Inflammatory macrophage treated with lipopolysaccharide for 4 hours (primary cell): ENCODE results near the gene SNX13.
A peak's percentile ranks its signal among the peaks of the same experiment; 100 is the strongest.

Experiments used
- DNase-seq: peaks from one replicate; pipeline ENCODE4 v3.0.0-alpha.2; 2020

SNX13 gene

GRCh38 chr7:17943006-17943405 lies 2.7 kb upstream of the SNX13 start:
- no peak for DNase-seq

DNA sequence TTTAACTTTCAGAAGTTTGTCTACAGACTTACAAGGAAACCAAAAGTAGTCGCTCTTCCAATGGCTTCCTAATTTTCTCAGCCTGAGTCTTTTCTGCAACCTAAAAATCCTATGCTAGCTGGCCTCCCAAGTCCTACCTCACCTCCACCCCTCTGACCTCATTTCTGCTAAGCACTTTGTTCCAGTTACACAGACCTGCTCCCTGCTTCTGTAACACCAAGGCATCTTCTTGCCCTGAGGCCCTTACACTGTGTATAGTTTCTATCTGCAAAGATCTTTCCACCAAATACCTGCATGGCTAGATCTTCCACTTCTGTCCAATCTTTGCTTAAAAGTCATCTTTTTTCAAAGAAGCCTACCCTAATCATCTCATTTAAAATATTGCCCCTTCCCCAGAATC lies 1.9 kb upstream of the SNX13 start:
- DNase-seq, result no peak

- DNase-seq, result no peak
Measured at GRCh38 chr7:17940951-17941431, 697 bp upstream of the SNX13 start.

GRCh38 chr7:17939606-17940301 lies 540 bp downstream of the SNX13 start:
- peak; percentile 39 for DNase-seq

DNA sequence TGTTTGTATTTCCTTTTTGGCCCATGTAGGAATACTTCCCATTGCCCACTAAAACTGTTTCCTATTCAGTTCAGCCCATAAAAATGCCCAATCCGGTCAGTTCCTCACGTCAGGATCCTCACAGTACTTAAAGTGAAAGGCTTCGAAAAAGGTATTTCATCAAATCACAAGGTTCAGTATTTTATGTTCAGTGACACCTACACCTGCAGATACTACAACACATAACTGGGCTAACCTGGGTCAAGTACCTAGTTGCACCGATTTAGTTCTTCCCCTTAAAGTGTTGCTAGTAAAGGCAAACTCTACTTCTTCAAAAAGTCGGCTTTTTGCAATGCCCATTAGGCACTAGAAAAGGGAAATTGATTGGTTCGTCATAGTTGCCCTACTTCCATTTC lies 1.1 kb downstream of the SNX13 start:
- peak; percentile 69 for DNase-seq

- no peak for DNase-seq
Measured at GRCh38 chr7:17937506-17938120, 2.7 kb downstream of the SNX13 start.

DNA sequence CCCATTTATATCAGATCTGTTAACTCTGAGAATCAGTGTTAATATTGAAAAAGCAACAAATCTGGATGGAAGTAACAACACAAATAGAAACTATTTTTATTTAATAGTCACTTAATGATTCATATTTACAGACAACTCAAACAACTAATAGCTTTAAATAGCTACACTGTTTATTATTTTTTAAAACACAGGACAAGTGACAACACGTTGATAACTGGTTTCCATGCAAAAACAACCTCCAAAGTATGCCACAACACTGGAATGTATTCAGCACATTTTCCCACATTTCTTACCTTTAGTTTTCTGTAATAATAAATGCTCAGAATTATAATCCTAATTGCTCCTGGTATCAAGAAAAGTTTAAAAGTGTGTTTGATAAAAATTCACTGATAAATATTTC lies 4.0 kb downstream of the SNX13 start:
- DNase-seq, result no peak

DNA sequence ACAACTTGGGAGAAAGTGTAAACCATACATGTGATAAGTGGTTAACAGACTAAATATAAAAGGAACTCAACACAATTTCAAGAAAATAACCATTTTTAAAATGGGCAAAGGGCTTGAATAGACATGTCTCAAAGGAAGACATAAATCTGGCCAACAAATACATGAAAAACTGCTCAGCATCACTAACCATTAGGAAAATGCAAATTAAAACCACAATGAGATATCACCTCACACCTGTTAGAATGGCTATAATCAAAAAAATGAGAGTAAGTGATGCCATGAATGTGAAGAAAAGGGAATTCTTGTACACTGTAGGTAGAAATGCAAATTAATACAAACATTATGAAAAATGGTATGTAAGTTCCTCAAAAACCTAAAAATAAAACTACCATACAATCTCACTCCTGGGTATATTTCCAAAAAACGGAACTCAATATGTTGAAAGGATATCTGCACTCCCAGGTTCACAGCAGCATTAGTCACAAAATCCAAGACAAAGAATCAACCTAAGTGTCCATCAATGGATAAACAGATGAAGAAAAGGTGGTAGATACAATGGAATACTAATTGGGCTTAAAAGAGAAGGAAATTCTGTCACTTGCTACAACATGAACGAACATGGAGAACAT lies 5.6 kb downstream of the SNX13 start:
- peak; percentile 50 for DNase-seq

GRCh38 chr7:17934094-17934493 lies 6.2 kb downstream of the SNX13 start:
- no peak for DNase-seq

DNA sequence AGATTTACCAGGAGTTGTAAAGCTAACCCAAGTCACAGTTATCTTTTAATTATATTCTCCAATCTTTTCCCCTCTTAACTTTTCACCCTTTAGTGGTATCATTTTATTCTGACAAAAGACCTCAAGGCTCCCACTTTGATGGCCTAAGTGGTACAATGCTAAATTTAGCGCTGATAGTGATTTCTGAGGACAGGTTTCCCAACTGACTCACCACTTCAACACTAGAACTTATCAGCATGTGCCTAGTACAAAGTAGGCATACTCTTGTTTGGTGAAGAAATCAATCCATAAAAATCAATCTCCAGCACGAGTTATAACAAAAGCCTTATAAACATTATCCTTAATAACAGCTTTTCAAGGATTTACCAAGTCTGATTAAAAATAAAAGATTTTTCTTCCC lies 7.5 kb downstream of the SNX13 start:
- no peak for DNase-seq

DNA sequence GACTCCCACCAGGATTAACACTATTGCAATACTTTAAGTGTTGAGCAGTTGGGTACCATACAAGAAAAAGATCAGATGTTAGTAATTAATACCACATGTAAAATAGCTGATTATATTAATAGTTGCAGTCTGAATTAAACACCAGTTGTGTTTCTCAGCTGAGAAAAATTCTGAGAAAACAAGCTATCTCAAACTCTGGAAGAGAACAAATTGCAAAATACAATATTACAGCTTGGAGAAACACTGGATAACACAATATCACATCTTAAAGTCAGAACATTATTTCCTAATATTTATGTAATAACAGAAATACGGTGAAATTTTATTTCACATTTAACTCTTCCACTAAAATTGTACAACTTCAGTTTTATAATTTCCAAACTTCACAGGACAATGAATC lies 9.2 kb downstream of the SNX13 start:
- no peak for DNase-seq

GRCh38 chr7:17930546-17930945 lies 9.7 kb downstream of the SNX13 start:
- DNase-seq, result no peak

GRCh38 chr7:17929647-17930395 lies 10.5 kb downstream of the SNX13 start:
- no peak for DNase-seq

DNA sequence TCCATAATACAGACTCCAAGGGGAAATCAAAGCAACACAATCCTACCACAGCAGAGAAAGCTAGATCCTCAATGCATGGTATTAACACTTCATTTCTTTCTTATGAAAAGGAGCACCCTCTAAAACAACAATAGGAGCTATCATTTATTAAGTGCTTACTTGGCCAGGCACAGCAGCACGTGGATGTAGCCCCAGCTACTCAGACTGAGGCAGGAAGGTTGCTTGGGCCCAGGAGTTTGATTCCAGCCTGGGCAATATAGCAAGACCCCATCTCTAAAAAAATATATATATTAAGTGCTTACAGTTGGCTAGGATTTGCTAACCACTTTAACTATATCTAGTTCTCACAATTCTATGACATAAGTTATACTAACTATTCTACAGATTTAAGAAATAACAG lies 12.2 kb downstream of the SNX13 start:
- DNase-seq, result no peak

GRCh38 chr7:17921857-17922416 lies 18.4 kb downstream of the SNX13 start:
- no peak for DNase-seq

DNA sequence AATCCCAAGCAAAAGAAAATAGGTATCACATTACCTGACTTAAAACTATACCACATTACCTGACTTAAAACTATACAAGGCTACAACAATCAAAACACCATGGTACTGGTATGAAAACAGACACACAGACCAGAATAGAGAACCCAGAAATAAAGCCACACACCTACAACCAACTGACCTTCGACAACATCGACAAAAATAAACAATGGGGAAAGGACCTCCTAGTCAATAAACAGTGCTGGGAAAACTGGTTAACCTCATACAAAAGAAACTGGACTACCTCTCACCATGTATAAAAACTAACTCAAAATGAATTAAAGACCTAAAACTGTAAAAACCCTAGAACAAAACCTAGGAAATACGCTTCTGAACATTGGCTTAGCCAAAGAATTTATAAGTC lies 22.5 kb downstream of the SNX13 start:
- DNase-seq, result no peak

DNA sequence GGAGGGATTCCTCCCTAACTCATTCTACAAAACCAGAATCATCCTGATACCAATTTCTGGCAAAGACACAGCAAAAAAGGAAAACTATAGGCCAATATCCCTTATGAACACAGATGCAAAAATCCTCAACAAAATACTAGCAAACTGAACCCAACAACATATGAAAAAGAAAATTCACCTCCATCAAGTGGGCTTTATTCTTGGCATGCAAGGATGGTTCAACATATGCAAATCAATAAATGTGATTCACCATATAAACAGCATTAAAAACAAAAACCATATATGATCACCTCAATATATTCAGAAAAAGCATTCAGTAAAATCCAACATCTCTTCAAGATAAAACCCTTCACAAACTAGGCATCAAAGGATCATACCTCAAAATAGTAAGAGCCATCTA lies 23.5 kb downstream of the SNX13 start:
- DNase-seq, result no peak

DNA sequence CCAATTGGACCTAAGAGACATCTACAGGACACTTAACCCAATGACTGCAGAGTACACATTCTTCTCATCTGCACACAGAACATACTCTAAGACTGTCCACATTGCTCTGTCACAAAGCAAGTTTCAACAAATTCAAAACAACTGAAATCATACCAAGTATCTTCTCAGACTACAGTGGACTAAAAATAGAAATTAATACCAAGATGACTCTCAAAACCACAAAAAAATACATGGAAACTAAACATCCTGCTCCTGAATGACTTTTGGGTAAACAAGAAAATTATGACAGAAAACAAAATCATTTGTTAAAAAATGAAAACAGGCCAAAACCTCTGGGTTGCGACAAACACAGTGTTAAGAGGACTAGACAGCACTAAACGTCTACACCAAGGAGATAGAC lies 24.5 kb downstream of the SNX13 start:
- DNase-seq, result no peak

GRCh38 chr7:17915168-17915567 lies 25.1 kb downstream of the SNX13 start:
- no peak for DNase-seq

GRCh38 chr7:17913250-17913649 lies 27.0 kb downstream of the SNX13 start:
- DNase-seq, result no peak

DNA sequence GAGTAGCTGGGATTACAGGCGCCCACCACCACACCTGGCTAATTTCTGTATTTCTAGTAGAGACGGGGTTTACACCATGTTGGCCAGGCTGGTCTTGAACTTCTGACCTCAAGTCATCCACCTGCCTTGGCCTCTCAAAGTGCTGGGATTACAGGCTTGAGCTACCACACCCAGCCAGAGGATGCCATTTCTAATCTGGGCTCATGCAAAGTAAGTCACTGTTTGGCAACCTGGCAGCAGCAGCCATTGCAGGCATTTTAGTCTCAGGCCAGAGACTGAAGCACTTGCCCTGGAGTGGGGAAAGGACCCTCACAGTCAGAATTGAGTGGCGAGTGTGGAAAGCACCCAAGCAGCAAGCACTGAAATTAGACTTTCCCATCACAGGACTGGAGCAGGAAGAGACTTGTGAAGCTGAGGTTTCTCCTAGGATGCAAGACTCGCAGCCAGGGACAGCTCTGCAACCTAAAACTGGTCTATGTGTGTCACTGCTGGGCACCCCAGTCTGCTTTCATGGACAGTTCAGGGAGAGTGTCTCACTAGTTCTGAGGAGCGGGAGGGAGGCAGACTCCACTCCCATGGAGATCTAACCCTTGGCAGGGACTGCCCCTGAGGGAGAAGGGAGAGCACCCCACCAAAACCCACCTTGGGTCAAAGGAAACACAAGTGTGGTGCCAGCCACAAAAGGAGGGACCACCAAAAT lies 27.6 kb downstream of the SNX13 start:
- no peak for DNase-seq

- DNase-seq, result no peak
Measured at GRCh38 chr7:17912050-17912449, 28.2 kb downstream of the SNX13 start.

GRCh38 chr7:17910377-17910776 lies 29.9 kb downstream of the SNX13 start:
- no peak for DNase-seq
